Right lobe of liver (tissue), 6 donors: ENCODE measurements around the gene ADGRV1. TPM values are rescaled to one million over a fixed set of nuclear protein-coding genes. Genes with fewer than 3 reads are reported as not detected.

Experiments
- ATAC-seq, 4 donors: fragments of 200-7000 bp; cut with Tn5 transposase; one replicate each; pipeline ENCODE4 v1.9.1; 2020; ENCODE audit warnings: mild to moderate bottlenecking in 4 of 4, moderate library complexity in 4 of 4
- DNase-seq, 3 donors: peaks; one replicate each; pipeline ENCODE4 v3.0.0-alpha.2; 2020
- H3K27ac ChIP-seq, 3 donors: fragments of 200-600 bp; one replicate each; pipeline ENCODE4 v1.8.0; 2022
- H3K27me3 ChIP-seq, 2 donors: fragments of 200-600 bp; one replicate each; pipeline ENCODE4 v1.8.0; 2022
- H3K36me3 ChIP-seq, 4 donors: fragments of 200-600 bp; sonication (generic) in 1 of 4; one replicate each; pipeline versions ENCODE4 v1.5.1 to v1.8.0; 2017 to 2022; ENCODE audit warnings: control low read depth in 1 of 4
- H3K4me1 ChIP-seq, 4 donors: fragments of 200-600 bp; sonication (generic) in 1 of 4; one replicate each; pipeline versions ENCODE4 v1.5.1 to v1.8.0; 2017 to 2022; ENCODE audit warnings: control low read depth in 1 of 4
- H3K4me3 ChIP-seq, 3 donors: fragments of 200-600 bp; one replicate each; pipeline ENCODE4 v1.8.0; 2022
- H3K9me3 ChIP-seq, 4 donors: fragments of 200-600 bp; sonication (generic) in 1 of 4; one replicate each; pipeline versions ENCODE4 v1.5.1 to v1.8.0; 2017 to 2022; ENCODE audit warnings: control low read depth in 1 of 4
- CTCF ChIP-seq, 4 donors: fragments of 200-600 bp in 3 of 4; fragments of 450-650 bp in 1 of 4; IDR thresholded peaks; one replicate each; pipeline versions ENCODE4 v1.5.1 to v1.8.0; 2016 to 2022; ENCODE audit warnings: antibody characterized with exemption in 4 of 4, mild to moderate bottlenecking in 2 of 4
- POLR2A ChIP-seq: fragments of 450-650 bp; IDR thresholded peaks from one replicate; pipeline ENCODE4 v1.6.1; 2017; ENCODE audit warnings: antibody characterized with exemption, mild to moderate bottlenecking
- WGBS: methylation state at CpG from one replicate; pipeline ENCODE4 v1.1.6; 2018; ENCODE audit warnings: low coverage, low lambda C conversion rate; ENCODE audit not compliant: insufficient coverage; ENCODE audit errors: missing lambda C conversion rate; 5-methylcytosine and 5-hydroxymethylcytosine counted together
- intact Hi-C, 2 donors: fragments of 100-400 bp; cut with DNase I; formaldehyde crosslinking; loops; one replicate each; pipeline versions ENCODE4 v1.11.2 to v1.14.1; 2022
- total RNA-seq, 6 experiments: library from RNA; depleted of rRNA in 2 of 6; stranded (reverse); fragments of >200 nt in 2 of 6; fragmentation: NEBNext Ultra II Directional in 3 of 6; extraction: Animal tissue kit (Norgen Biotek cat#: 25700) in 3 of 6; gene quantifications; one replicate each; pipeline versions ENCODE4 v1.1.0 to v1.2.4, GENCODE V29; 2016 to 2023
- donor health status: DM: no; HTN: yes; CAD: no.
- donor health status: DM: no; HTN: no; CAD: no.
- donor health status: DM: no; HTN: no; CAD: no.
- donor health status: DM: no; HTN: yes; CAD: no.
- donor health status: DM: no; HTN: yes; CAD: no.

The ADGRV1 gene
- total RNA-seq, 6 experiments from 2014 or later = 4.5 to 15.9 (median 7.4) TPM

GRCh38 chr5:90636948-90637347 lies 78.4 kb downstream of the ADGRV1 start:
- H3K27ac ChIP-seq = no peak overlapping the region
- ATAC-seq (no peak), DNase-seq (no peak)
- TF ChIP-seq CTCF (IDR thresholded peaks at IDR 0.05) = no peak
- H3K4me3 ChIP-seq = no peak overlapping the region
- no peaks in the 10 kb centered on the region for H3K36me3 ChIP-seq
- no peaks in the 10 kb centered on the region for H3K27me3 ChIP-seq
- intact Hi-C loops = no loop called here
- H3K9me3 ChIP-seq = no peaks in the 10 kb centered on the region
- no peaks in the 10 kb centered on the region for H3K4me1 ChIP-seq
- 22% methylated on average over 1 of the region's 1 CpG for WGBS

- no peak for ATAC-seq
- Histone ChIP-seq H3K4me1 (no peaks in the 10 kb centered on the region), H3K9me3 (no peaks in the 10 kb centered on the region), H3K4me3 (no peak overlapping the region), H3K27me3 (no peaks in the 10 kb centered on the region), H3K36me3 (no peaks in the 10 kb centered on the region), H3K27ac (no peak overlapping the region)
- 40% methylated on average over 3 of the region's 3 CpGs for WGBS
- TF ChIP-seq POLR2A (no peak), CTCF (IDR thresholded peaks at IDR 0.05) (no peak)
- intact Hi-C loops = no loop called here
- DNase-seq = no peak
Measured at GRCh38 chr5:90637731-90638130, 79.1 kb downstream of the ADGRV1 start.

- Histone ChIP-seq H3K9me3 (no peaks in the 10 kb centered on the region), H3K27me3 (no peaks in the 10 kb centered on the region), H3K4me1 (no peaks in the 10 kb centered on the region), H3K27ac (no peak overlapping the region), H3K4me3 (no peak overlapping the region), H3K36me3 (no peaks in the 10 kb centered on the region)
- no peak for TF ChIP-seq POLR2A
- no peak for TF ChIP-seq CTCF (IDR thresholded peaks at IDR 0.05)
- DNase-seq (no peak), ATAC-seq (no peak)
- WGBS = 69% methylated on average over 6 of the region's 6 CpGs
- intact Hi-C loops = no loop called here
Measured at GRCh38 chr5:90638878-90639277, 80.3 kb downstream of the ADGRV1 start.

GRCh38 chr5:90640484-90641059 lies 82.0 kb downstream of the ADGRV1 start:
- WGBS = 24% methylated on average over 5 of the region's 5 CpGs
- no peak for DNase-seq
- intact Hi-C loops = no loop called here
- no peaks in the 10 kb centered on the region for H3K36me3 ChIP-seq
- no peaks in the 10 kb centered on the region for H3K4me1 ChIP-seq
- ATAC-seq = peak in 2 of 4 donors; percentile 69 to 92
- H3K27me3 ChIP-seq = no peaks in the 10 kb centered on the region
- no peak for TF ChIP-seq POLR2A
- TF ChIP-seq CTCF (IDR thresholded peaks at IDR 0.05) = no peak
- no peaks in the 10 kb centered on the region for H3K9me3 ChIP-seq
- H3K4me3 ChIP-seq = no peak overlapping the region
- H3K27ac ChIP-seq = no peak overlapping the region

GRCh38 chr5:90641528-90641927 lies 82.9 kb downstream of the ADGRV1 start:
- Histone ChIP-seq H3K4me1 (no peaks in the 10 kb centered on the region), H3K27ac (no peak overlapping the region), H3K27me3 (no peaks in the 10 kb centered on the region), H3K9me3 (no peaks in the 10 kb centered on the region), H3K36me3 (no peaks in the 10 kb centered on the region), H3K4me3 (no peak overlapping the region)
- ATAC-seq (no peak), DNase-seq (no peak)
- TF ChIP-seq CTCF (IDR thresholded peaks at IDR 0.05) (no peak), POLR2A (no peak)
- intact Hi-C loops = no loop called here
- 27% methylated on average over 3 of the region's 3 CpGs for WGBS
